Activated CD8-positive, alpha-beta T cell treated with anti-CD3 and anti-CD28 coated beads, Interleukin-2, amount 10 ng/mL, durations not matched to agents 7 days and 5 days (primary cell): ENCODE data around the gene GGTA1. TPM values are rescaled to one million over a fixed set of nuclear protein-coding genes. Genes with fewer than 3 reads are reported as not detected.
"Not testable (repeated sequence)": the region's sequence is repeated elsewhere in the genome, so short reads cannot be mapped to it uniquely, and the experiment has no call there.

Experiments used
- ATAC-seq: fragments of 150-1000 bp; cut with Tn5 transposase; one replicate; pipeline ENCODE4 v1.10.0; 2021; ENCODE audit warnings: moderate library complexity
- CTCF ChIA-PET: fragments of 350-600 bp; sonication (Branson Sonifier 250); formaldehyde crosslinking; loops from one replicate; lab custom pipeline; 2021; ENCODE audit warnings: antibody characterized with exemption; lab: Charles Lee
- POLR2A ChIA-PET: fragments of 350-600 bp; sonication (Branson Sonifier 250); formaldehyde crosslinking; loops from one replicate; lab custom pipeline; 2021; ENCODE audit warnings: antibody characterized with exemption; lab: Charles Lee
- DNase-seq: peaks from one replicate; pipeline ENCODE4 v3.0.0-alpha.2; 2020
- H3K27ac Mint-ChIP-seq: one replicate; pipeline ENCODE4 v1.8.0; 2021; ENCODE audit warnings: mild to moderate bottlenecking, mixed read lengths
- H3K27me3 Mint-ChIP-seq: one replicate; pipeline ENCODE4 v1.8.0; 2021; ENCODE audit warnings: low read depth, mixed read lengths
- H3K36me3 Mint-ChIP-seq: one replicate; pipeline ENCODE4 v1.8.0; 2021; ENCODE audit warnings: low read depth, mixed read lengths
- H3K4me1 Mint-ChIP-seq: one replicate; pipeline ENCODE4 v1.8.0; 2021; ENCODE audit warnings: low read depth, mixed read lengths
- H3K4me3 Mint-ChIP-seq: one replicate; pipeline ENCODE4 v1.8.0; 2021; ENCODE audit warnings: mild to moderate bottlenecking, mixed read lengths
- H3K9me3 Mint-ChIP-seq: one replicate; pipeline ENCODE4 v1.8.0; 2022; ENCODE audit warnings: mixed read lengths; ENCODE audit not compliant: insufficient read depth
- total RNA-seq, 2 experiments: library from RNA; stranded (reverse); gene quantifications; one replicate each; pipeline ENCODE4 v1.2.3, GENCODE V29; 2021

The GGTA1 gene
- total RNA-seq, 2 experiments from 2014 or later, result not detected

GRCh38 chr9:121527371-121527770 is 27.7 kb upstream of the GGTA1 start:
- no peak for DNase-seq
- no peaks in the 10 kb centered on the region for H3K36me3 Mint-ChIP-seq
- peaks cover 5% of the 10 kb centered on the region for H3K27me3 Mint-ChIP-seq
- no peak overlapping the region for H3K27ac Mint-ChIP-seq
- no peaks in the 10 kb centered on the region for H3K4me1 Mint-ChIP-seq
- ATAC-seq, result no peak
- no peaks in the 10 kb centered on the region for H3K9me3 Mint-ChIP-seq
- CTCF ChIA-PET, result no interaction called here
- POLR2A ChIA-PET, result no interaction called here
- H3K4me3 Mint-ChIP-seq, result no peak overlapping the region

- DNase-seq, POLR2A ChIA-PET, H3K9me3 Mint-ChIP-seq, H3K36me3 Mint-ChIP-seq, H3K27me3 Mint-ChIP-seq, H3K27ac Mint-ChIP-seq, H3K4me3 Mint-ChIP-seq, ATAC-seq, H3K4me1 Mint-ChIP-seq: not testable (repeated sequence)
- CTCF ChIA-PET, result interaction anchor here (0.9 kb wide), 1 partner anchor 31 kb away, joined by 4 read pairs; no protein-coding TSS in a partner anchor
Measured at GRCh38 chr9:121519688-121520087, 20.0 kb upstream of the GGTA1 start.

DNA sequence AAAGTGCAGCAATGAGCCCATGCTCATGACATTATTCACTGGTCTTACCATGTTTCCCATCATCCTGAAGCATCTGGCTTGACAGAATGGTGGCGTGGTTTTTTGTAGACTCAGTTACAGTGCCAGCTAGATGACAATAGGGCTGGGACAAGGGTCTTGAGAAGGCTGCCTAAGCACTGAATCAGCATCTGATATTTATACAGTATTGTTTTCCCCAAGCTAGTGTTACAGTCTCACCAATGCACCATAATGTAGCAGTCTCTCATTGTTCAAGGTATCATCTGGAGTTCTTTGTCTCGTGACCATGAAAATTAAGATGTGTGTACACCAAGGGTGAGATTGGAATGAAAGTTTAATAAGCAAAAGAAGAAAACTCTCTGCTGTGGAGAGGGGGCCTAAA is 19.0 kb upstream of the GGTA1 start:
- no peaks in the 10 kb centered on the region for H3K9me3 Mint-ChIP-seq

GRCh38 chr9:121513166-121513565 is 13.5 kb upstream of the GGTA1 start:
- ATAC-seq, POLR2A ChIA-PET, H3K27ac Mint-ChIP-seq, H3K4me3 Mint-ChIP-seq, CTCF ChIA-PET, DNase-seq, H3K36me3 Mint-ChIP-seq, H3K27me3 Mint-ChIP-seq, H3K9me3 Mint-ChIP-seq, H3K4me1 Mint-ChIP-seq: not testable (repeated sequence)

More for the DNA sequence above, 19.0 kb upstream of the GGTA1 start:
- ATAC-seq (no peak), DNase-seq (no peak)
- no peaks in the 10 kb centered on the region for H3K36me3 Mint-ChIP-seq
- CTCF ChIA-PET, result interaction anchor here (0.7 kb wide), 1 partner anchor 18 kb away, joined by 3 read pairs; no protein-coding TSS in a partner anchor
- no peaks in the 10 kb centered on the region for H3K4me1 Mint-ChIP-seq
- POLR2A ChIA-PET, result no interaction called here
- H3K27ac Mint-ChIP-seq, result no peak overlapping the region
- no peak overlapping the region for H3K4me3 Mint-ChIP-seq
- peaks cover 6% of the 10 kb centered on the region for H3K27me3 Mint-ChIP-seq

GRCh38 chr9:121510766-121511550 is 11.3 kb upstream of the GGTA1 start:
- Mint-ChIP-seq H3K36me3 (no peaks in the 10 kb centered on the region), H3K9me3 (no peaks in the 10 kb centered on the region), H3K4me1 (no peaks in the 10 kb centered on the region), H3K4me3 (no peak overlapping the region), H3K27ac (no peak overlapping the region), H3K27me3 (peaks cover 5% of the 10 kb centered on the region)
- DNase-seq, result no peak
- ATAC-seq, result no peak
- ChIA-PET CTCF (no interaction called here), POLR2A (no interaction called here)

DNA sequence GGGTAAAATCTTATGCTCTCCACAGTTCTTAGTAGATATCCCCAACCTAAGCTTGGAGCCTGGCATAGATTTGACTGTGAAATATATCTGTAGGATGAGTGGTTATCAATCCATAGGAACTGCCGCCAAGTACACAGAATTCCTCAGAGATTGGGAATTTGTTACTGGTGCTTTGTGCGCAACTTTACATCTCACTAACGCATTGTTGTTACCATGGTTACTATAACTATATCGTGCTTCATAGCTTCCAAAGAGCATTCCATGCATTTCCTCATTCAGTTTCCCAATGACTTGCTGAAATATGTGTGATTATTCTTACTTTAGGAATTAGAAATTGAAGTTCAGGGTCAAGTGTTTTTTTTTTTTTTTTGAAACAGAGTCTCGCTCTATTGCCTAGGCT is 9.5 kb upstream of the GGTA1 start:
- ChIA-PET POLR2A (no interaction called here), CTCF (no interaction called here)
- Mint-ChIP-seq H3K9me3 (no peaks in the 10 kb centered on the region), H3K27ac (no peak overlapping the region), H3K4me3 (no peak overlapping the region), H3K4me1 (no peaks in the 10 kb centered on the region), H3K36me3 (no peaks in the 10 kb centered on the region), H3K27me3 (peaks cover 5% of the 10 kb centered on the region)
- no peak for DNase-seq
- no peak for ATAC-seq

DNA sequence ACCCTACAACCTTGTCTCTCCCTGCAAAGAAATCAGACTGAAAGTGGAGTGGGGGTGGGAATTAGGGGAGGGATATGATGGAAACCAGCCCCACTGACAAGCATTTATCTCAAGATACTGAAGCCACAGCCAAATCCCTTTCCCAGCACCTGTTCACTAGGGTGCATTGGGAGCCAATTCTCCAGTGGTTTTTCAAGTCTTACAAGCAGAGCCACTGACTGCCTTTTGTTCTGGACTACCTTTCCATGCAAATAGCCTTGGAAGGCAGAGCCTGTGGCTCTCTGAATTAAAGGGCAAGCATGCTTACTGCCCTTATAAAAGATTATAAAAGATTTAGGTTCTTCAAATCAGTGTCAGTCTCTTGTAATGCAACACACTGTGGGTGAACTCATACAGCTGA is 8.8 kb upstream of the GGTA1 start:
- no peak overlapping the region for H3K27ac Mint-ChIP-seq
- peaks cover 10% of the 10 kb centered on the region for H3K27me3 Mint-ChIP-seq
- no peaks in the 10 kb centered on the region for H3K36me3 Mint-ChIP-seq
- no peak overlapping the region for H3K4me3 Mint-ChIP-seq
- ChIA-PET CTCF (no interaction called here), POLR2A (no interaction called here)
- ATAC-seq, result no peak
- no peaks in the 10 kb centered on the region for H3K9me3 Mint-ChIP-seq
- DNase-seq, result no peak
- H3K4me1 Mint-ChIP-seq, result peaks cover 3% of the 10 kb centered on the region

DNA sequence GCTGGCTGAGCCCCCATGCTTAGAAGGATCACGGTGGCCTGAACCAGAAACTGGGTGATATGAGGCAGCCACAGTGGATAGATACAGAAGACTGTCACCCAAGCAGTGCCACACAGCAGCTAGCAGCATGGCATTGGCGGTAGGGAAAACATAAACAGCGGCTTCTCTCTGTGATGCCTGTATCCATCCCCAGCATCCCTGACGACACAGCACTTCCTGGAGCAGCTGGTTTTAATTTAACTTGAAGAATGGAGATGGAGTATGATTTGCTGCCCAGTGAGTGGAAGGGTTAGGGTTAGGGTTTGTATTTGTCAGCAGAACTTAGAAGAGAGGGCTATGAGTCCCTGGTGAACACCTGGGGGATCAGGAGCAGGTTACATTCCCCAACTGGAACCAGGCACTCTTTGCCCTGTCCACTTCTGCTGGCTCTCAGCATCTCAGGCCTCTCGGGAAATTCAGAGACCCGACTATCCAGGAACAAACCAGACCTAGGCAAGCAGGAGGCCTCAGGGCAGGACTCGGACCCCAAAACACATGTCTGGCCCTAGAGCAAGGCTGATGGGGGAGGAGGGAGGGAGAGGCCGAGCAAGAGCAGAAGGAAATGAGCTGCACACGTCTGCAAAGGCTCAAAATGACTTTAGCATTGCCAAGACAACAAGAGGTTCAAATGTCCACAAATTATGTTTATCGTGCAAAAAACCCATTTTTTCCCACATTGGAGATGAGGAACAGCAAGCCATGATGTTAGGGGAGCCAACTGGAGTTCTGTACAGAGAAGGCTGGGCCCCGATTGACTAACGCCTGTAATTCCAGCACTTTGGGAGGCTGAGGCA is 6.5 kb upstream of the GGTA1 start:
- CTCF ChIA-PET, result no interaction called here

DNA sequence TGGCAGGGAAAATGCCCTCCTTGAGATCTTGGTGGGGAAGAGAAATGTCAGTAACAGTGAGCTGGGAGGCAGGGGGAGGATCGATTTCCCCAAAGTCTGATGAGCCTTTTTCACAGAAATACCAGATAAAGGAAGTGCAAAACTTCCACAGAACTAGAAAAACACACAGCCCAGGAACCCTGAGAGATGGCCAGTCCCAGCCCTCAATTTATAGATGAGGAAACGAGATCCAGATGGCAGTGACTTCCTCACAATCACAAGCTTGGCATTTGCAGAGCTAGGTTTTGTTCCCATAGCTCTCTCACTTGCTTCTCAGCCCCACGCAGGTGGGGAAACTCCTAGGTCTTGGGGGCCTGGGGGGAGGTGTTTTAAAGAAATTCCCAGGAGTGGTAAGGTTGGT is 3.8 kb upstream of the GGTA1 start:
- no peak overlapping the region for H3K4me3 Mint-ChIP-seq
- CTCF ChIA-PET, result interaction anchor here (1.2 kb wide), 1 partner anchor 40 kb away, joined by 3 read pairs; no protein-coding TSS in a partner anchor
- H3K36me3 Mint-ChIP-seq, result no peaks in the 10 kb centered on the region
- H3K27me3 Mint-ChIP-seq, result peaks cover 33% of the 10 kb centered on the region
- no peaks in the 10 kb centered on the region for H3K9me3 Mint-ChIP-seq
- no peak for ATAC-seq
- POLR2A ChIA-PET, result no interaction called here
- peaks cover 19% of the 10 kb centered on the region for H3K4me1 Mint-ChIP-seq
- no peak overlapping the region for H3K27ac Mint-ChIP-seq
- DNase-seq, result no peak

More for the DNA sequence above, 6.5 kb upstream of the GGTA1 start:
- Mint-ChIP-seq H3K27ac (no peak overlapping the region), H3K27me3 (peaks cover 14% of the 10 kb centered on the region), H3K36me3 (no peaks in the 10 kb centered on the region), H3K4me1 (peaks cover 7% of the 10 kb centered on the region), H3K4me3 (no peak overlapping the region), H3K9me3 (no peaks in the 10 kb centered on the region)
- ATAC-seq (no peak), DNase-seq (no peak)
- POLR2A ChIA-PET, result interaction anchor here (1.1 kb wide), 1 partner anchor 51 kb away, joined by 3 read pairs; no protein-coding TSS in a partner anchor

DNA sequence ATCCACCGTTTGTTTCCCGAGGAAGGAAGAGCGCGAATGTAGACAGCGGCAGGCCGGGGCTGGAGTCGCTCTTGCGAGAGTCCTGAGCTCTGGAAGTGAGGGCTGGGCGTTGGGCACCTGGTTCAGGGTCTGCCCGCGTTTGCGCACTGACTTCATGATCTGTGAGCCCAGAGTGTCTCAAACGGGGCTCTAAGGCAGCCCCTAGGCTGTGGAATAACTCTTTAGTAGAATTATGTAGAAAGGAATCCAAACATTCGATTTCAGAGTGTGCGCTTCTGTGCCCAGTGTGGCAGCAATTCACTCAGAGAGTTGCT is 478 bp upstream of the GGTA1 start:
- Mint-ChIP-seq H3K27me3 (peaks cover 57% of the 10 kb centered on the region), H3K36me3 (no peaks in the 10 kb centered on the region), H3K27ac (no peak overlapping the region), H3K4me3 (peak overlapping the region; percentile 8), H3K4me1 (peaks cover 24% of the 10 kb centered on the region), H3K9me3 (no peaks in the 10 kb centered on the region)
- DNase-seq, result no peak
- no peak for ATAC-seq
- ChIA-PET CTCF (interaction anchor here (0.6 to 0.8 kb wide), 2 partner anchors 19 to 44 kb away, joined by 3 read pairs; no protein-coding TSS in a partner anchor), POLR2A (no interaction called here)

DNA sequence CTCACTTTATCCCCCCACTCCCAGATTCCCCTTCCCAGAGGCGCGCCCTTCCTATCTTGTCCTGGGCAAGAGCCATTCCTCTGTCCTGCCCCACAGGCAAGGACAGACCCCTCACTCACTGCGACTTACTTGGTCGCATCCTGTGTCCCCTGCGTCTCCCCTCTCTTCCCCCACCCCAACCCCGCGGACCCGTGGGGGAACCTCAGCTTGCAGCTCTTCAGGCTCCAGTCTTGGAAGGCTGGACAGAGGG is 542 bp downstream of the GGTA1 start:
- DNase-seq (no peak), ATAC-seq (peak; percentile 27)
- ChIA-PET POLR2A (no interaction called here), CTCF (interaction anchor here (0.9 kb wide), 1 partner anchor 179 kb away, joined by 4 read pairs; no protein-coding TSS in a partner anchor)
- peaks cover 57% of the 10 kb centered on the region for H3K27me3 Mint-ChIP-seq
- H3K4me3 Mint-ChIP-seq, result peak overlapping the region; percentile 47
- H3K36me3 Mint-ChIP-seq, result no peaks in the 10 kb centered on the region
- H3K4me1 Mint-ChIP-seq, result peaks cover 24% of the 10 kb centered on the region
- no peak overlapping the region for H3K27ac Mint-ChIP-seq
- no peaks in the 10 kb centered on the region for H3K9me3 Mint-ChIP-seq
